GM13977 (cell line): Measurements from ENCODE around the gene TBXA2R.
A peak's percentile ranks its signal among the peaks of the same experiment; 100 is the strongest.

Experiments used
- DNase-seq: peaks from one replicate; pipeline ENCODE4 v3.0.0; 2012; ENCODE audit warnings: low spot score
- CTCF ChIP-seq: IDR thresholded peaks from 2 replicates; pipeline ENCODE4 v1.5.1; 2012; ENCODE audit warnings: mild to moderate bottlenecking, control low read depth; ENCODE audit not compliant: insufficient read depth; ENCODE audit errors: extremely low read depth, missing control alignments
- in situ Hi-C: fragments of 300-500 bp; cut with MboI; formaldehyde crosslinking; loops from one replicate; pipeline ENCODE4 v1.12.0; 2022; ENCODE audit warnings: low sequenced_read_pairs, low pct_unique_long_range_greater_than_20kb, mixed read lengths, inconsistent platforms; ENCODE audit not compliant: unreplicated experiment

TBXA2R gene

GRCh38 chr19:3578390-3578789 is 28.3 kb downstream of the TBXA2R start:
- no peak for TF ChIP-seq CTCF
- peak; percentile 6 for DNase-seq
- in situ Hi-C loops: no loop called here

GRCh38 chr19:3577723-3578344 is 28.8 kb downstream of the TBXA2R start:
- TF ChIP-seq CTCF: no peak
- in situ Hi-C loops: no loop called here
- DNase-seq: peak; percentile 12

- peak; percentile 38 for DNase-seq
- in situ Hi-C loops: no loop called here
- TF ChIP-seq CTCF: no peak
These were observed 29.8 kb downstream of the TBXA2R start for GRCh38 chr19:3576696-3577443.

- in situ Hi-C loops: no loop called here
- no peak for DNase-seq
- no peak for TF ChIP-seq CTCF
These were observed 30.6 kb downstream of the TBXA2R start for GRCh38 chr19:3575949-3576673.

GRCh38 chr19:3575260-3575741 is 31.4 kb downstream of the TBXA2R start:
- in situ Hi-C loops: no loop called here
- no peak for DNase-seq
- peak; percentile 23 for TF ChIP-seq CTCF

GRCh38 chr19:3573858-3574637 is 32.6 kb downstream of the TBXA2R start:
- TF ChIP-seq CTCF: no peak
- in situ Hi-C loops: no loop called here
- peak; percentile 95 for DNase-seq
